Measurements from ENCODE around the gene STON1. TPM values are rescaled to one million over a fixed set of nuclear protein-coding genes. Genes with fewer than 3 reads are reported as not detected.

Gene STON1
- total and polyA plus RNA-seq, 12 donors = 2.2 to 8.9 (median 4.4) TPM

- no peak for ATAC-seq
- intact Hi-C loops (cut with DNase I) = no loop called here
- H3K9me3 ChIP-seq = peaks cover 0 to 25% (median 0%) of the 10 kb centered on the region in 11 donors
- H3K27me3 ChIP-seq = no peaks in the 10 kb centered on the region
- H3K4me1 ChIP-seq = no peaks in the 10 kb centered on the region
- no peak overlapping the region for H3K27ac ChIP-seq
- no peak overlapping the region for H3K4me3 ChIP-seq
- TF ChIP-seq CTCF (IDR thresholded peaks at IDR 0.05) = no peak
- WGBS, 2 donors = 90 to 91% methylated on average over 2 of the region's 2 CpGs
- no peak for DNase-seq
- peaks cover 0 to 6% (median 0%) of the 10 kb centered on the region in 9 donors for H3K36me3 ChIP-seq
Observed at GRCh38 chr2:48624696-48625095, 94.7 kb downstream of the STON1 start.

- TF ChIP-seq CTCF (IDR thresholded peaks at IDR 0.05) = no peak
- DNase-seq = no peak
- intact Hi-C loops (cut with DNase I) = no loop called here
- H3K36me3 ChIP-seq = peaks cover 0 to 6% (median 0%) of the 10 kb centered on the region in 9 donors
- no peak for ATAC-seq
- H3K4me1 ChIP-seq = no peaks in the 10 kb centered on the region
- H3K4me3 ChIP-seq = no peak overlapping the region
- H3K27me3 ChIP-seq = no peaks in the 10 kb centered on the region
- no peak overlapping the region for H3K27ac ChIP-seq
- H3K9me3 ChIP-seq = peaks cover 0 to 25% (median 0%) of the 10 kb centered on the region in 11 donors
Observed at GRCh38 chr2:48626047-48626446, 96.1 kb downstream of the STON1 start.

- no peak for DNase-seq
- Histone ChIP-seq H3K27ac (no peak overlapping the region), H3K4me1 (no peaks in the 10 kb centered on the region), H3K36me3 (no peaks in the 10 kb centered on the region), H3K4me3 (no peak overlapping the region), H3K27me3 (peaks cover 0 to 5% (median 0%) of the 10 kb centered on the region in 7 donors), H3K9me3 (peaks cover 0 to 13% (median 0%) of the 10 kb centered on the region in 11 donors)
- intact Hi-C loops (cut with DNase I) = no loop called here
- 37 to 41% methylated on average over 5 of the region's 5 CpGs for WGBS, 2 donors
- TF ChIP-seq CTCF (IDR thresholded peaks at IDR 0.05) = no peak
- no peak for ATAC-seq
Observed at GRCh38 chr2:48633143-48633542, 103.2 kb downstream of the STON1 start.

- no peaks in the 10 kb centered on the region for H3K36me3 ChIP-seq
- no peak for TF ChIP-seq CTCF (IDR thresholded peaks at IDR 0.05)
- H3K4me3 ChIP-seq = no peak overlapping the region
- H3K27me3 ChIP-seq = peaks cover 0 to 5% (median 0%) of the 10 kb centered on the region in 7 donors
- intact Hi-C loops (cut with DNase I) = no loop called here
- peaks cover 0 to 19% (median 0%) of the 10 kb centered on the region in 11 donors for H3K9me3 ChIP-seq
- H3K27ac ChIP-seq = no peak overlapping the region
- no peaks in the 10 kb centered on the region for H3K4me1 ChIP-seq
- DNase-seq = no peak
- ATAC-seq = no peak
- 65 to 68% methylated on average over 2 of the region's 2 CpGs for WGBS, 2 donors
Observed at GRCh38 chr2:48635786-48636185, 105.8 kb downstream of the STON1 start.

All from heart right ventricle (tissue), 16 donors.